ENCODE data around the gene UBE2V1.

Gene UBE2V1

GRCh38 chr20:50049442-50050026 is 63.4 kb downstream of the UBE2V1 start:
- no peaks in the 10 kb centered on the region for H3K4me1 ChIP-seq
- H3K36me3 ChIP-seq (ENCODE audit: control insufficient read depth, insufficient read depth, low read length) = no peaks in the 10 kb centered on the region
- no peak overlapping the region for H3K4me3 ChIP-seq (ENCODE audit: low read depth, low read length)
- H3K79me2 ChIP-seq = no peaks in the 10 kb centered on the region
- TF ChIP-seq, protein P1, sequence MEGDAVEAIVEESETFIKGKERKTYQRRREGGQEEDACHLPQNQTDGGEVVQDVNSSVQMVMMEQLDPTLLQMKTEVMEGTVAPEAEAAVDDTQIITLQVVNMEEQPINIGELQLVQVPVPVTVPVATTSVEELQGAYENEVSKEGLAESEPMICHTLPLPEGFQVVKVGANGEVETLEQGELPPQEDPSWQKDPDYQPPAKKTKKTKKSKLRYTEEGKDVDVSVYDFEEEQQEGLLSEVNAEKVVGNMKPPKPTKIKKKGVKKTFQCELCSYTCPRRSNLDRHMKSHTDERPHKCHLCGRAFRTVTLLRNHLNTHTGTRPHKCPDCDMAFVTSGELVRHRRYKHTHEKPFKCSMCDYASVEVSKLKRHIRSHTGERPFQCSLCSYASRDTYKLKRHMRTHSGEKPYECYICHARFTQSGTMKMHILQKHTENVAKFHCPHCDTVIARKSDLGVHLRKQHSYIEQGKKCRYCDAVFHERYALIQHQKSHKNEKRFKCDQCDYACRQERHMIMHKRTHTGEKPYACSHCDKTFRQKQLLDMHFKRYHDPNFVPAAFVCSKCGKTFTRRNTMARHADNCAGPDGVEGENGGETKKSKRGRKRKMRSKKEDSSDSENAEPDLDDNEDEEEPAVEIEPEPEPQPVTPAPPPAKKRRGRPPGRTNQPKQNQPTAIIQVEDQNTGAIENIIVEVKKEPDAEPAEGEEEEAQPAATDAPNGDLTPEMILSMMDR (IDR thresholded peaks at IDR 0.05) = no peak
- H3K27ac ChIP-seq = no peak overlapping the region
- no peaks in the 10 kb centered on the region for H3K27me3 ChIP-seq (ENCODE audit: control insufficient read depth, insufficient read depth, low read length)
- no peak overlapping the region for H2AFZ ChIP-seq
- no peak overlapping the region for H3K9ac ChIP-seq
- no peaks in the 10 kb centered on the region for H3K9me3 ChIP-seq (ENCODE audit: control insufficient read depth, low read length)
- no peak overlapping the region for H3K4me2 ChIP-seq (ENCODE audit: low read length)

GRCh38 chr20:50048420-50049166 is 64.4 kb downstream of the UBE2V1 start:
- no peaks in the 10 kb centered on the region for H3K79me2 ChIP-seq
- H3K4me1 ChIP-seq = no peaks in the 10 kb centered on the region

DNA sequence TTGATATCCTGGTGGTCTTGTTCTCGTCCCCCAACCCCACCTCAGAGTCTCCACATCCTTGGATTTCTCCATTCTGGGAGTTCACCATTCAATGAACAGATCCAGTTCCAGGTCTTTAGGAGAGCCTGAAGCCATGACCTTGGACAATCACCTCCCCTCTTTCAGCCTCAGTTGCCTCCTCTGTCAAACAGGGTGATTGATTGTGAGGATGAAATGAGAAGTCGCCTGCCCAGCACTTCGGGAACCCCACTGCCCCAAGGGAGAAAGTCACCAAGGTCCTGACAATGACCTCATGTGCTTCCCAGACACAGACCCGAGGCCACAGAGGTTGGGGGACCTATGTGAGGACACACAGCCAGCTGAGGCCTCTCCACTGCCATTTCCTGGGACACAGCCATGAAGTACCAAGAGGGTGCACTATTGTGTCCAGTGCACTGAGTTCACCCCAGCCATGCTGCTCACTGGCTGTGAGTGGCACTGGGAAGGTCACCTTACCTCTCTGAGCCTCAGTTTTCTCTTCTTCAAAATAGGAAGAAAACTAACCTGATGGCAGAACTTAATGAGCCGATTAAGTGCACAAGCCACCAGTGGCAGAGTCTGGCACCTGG is 68.5 kb downstream of the UBE2V1 start:
- Histone ChIP-seq H3K36me3 (ENCODE audit: control insufficient read depth, insufficient read depth, low read length) (no peaks in the 10 kb centered on the region), H3K27me3 (ENCODE audit: control insufficient read depth, insufficient read depth, low read length) (no peaks in the 10 kb centered on the region), H3K4me2 (ENCODE audit: low read length) (no peak overlapping the region), H3K79me2 (no peaks in the 10 kb centered on the region), H2AFZ (no peak overlapping the region), H3K9ac (no peak overlapping the region), H3K27ac (no peak overlapping the region), H3K9me3 (ENCODE audit: control insufficient read depth, low read length) (no peaks in the 10 kb centered on the region), H3K4me3 (ENCODE audit: low read depth, low read length) (no peak overlapping the region), H3K4me1 (no peaks in the 10 kb centered on the region)
- TF ChIP-seq, protein P1 (IDR thresholded peaks at IDR 0.05) = no peak

More at GRCh38 chr20:50048420-50049166, 64.4 kb downstream of the UBE2V1 start:
- Histone ChIP-seq H3K27me3 (ENCODE audit: control insufficient read depth, insufficient read depth, low read length) (no peaks in the 10 kb centered on the region), H3K27ac (no peak overlapping the region), H3K4me3 (ENCODE audit: low read depth, low read length) (no peak overlapping the region), H3K36me3 (ENCODE audit: control insufficient read depth, insufficient read depth, low read length) (no peaks in the 10 kb centered on the region), H3K9ac (no peak overlapping the region), H3K9me3 (ENCODE audit: control insufficient read depth, low read length) (no peaks in the 10 kb centered on the region), H3K4me2 (ENCODE audit: low read length) (no peak overlapping the region), H2AFZ (no peak overlapping the region)
- TF ChIP-seq, protein P1 (IDR thresholded peaks at IDR 0.05) = no peak

- TF ChIP-seq, protein P1 (IDR thresholded peaks at IDR 0.05) = no peak
- H3K36me3 ChIP-seq (ENCODE audit: control insufficient read depth, insufficient read depth, low read length) = no peaks in the 10 kb centered on the region
- no peak overlapping the region for H3K9ac ChIP-seq
- no peaks in the 10 kb centered on the region for H3K79me2 ChIP-seq
- no peak overlapping the region for H2AFZ ChIP-seq
- H3K4me1 ChIP-seq = no peaks in the 10 kb centered on the region
- no peak overlapping the region for H3K27ac ChIP-seq
- H3K4me3 ChIP-seq (ENCODE audit: low read depth, low read length) = no peak overlapping the region
- H3K27me3 ChIP-seq (ENCODE audit: control insufficient read depth, insufficient read depth, low read length) = no peaks in the 10 kb centered on the region
- no peaks in the 10 kb centered on the region for H3K9me3 ChIP-seq (ENCODE audit: control insufficient read depth, low read length)
- H3K4me2 ChIP-seq (ENCODE audit: low read length) = no peak overlapping the region
Measured at GRCh38 chr20:50043573-50044352, 69.2 kb downstream of the UBE2V1 start.
